Subcutaneous abdominal adipose tissue (tissue), 5 donors: ENCODE results near the gene SPOP.
"Not testable (repeated sequence)": the region's sequence is repeated elsewhere in the genome, so short reads cannot be mapped to it uniquely, and the experiment has no call there.

Source experiments
- H3K27ac ChIP-seq: one replicate; pipeline ENCODE4 v1.7.0; 2013; ENCODE audit warnings: low read depth, mild to moderate bottlenecking, inconsistent platforms, low read length, moderate library complexity
- H3K27me3 ChIP-seq, 5 donors: one replicate each; pipeline ENCODE4 v1.7.0; 2013; ENCODE audit warnings: low read length in 5 of 5, inconsistent platforms in 1 of 5; ENCODE audit not compliant: control insufficient read depth in 5 of 5, insufficient read depth in 4 of 5
- H3K36me3 ChIP-seq, 5 donors: one replicate each; pipeline ENCODE4 v1.7.0; 2013; ENCODE audit warnings: low read length in 5 of 5; ENCODE audit not compliant: control insufficient read depth in 5 of 5, insufficient read depth in 5 of 5
- H3K4me1 ChIP-seq, 5 donors: one replicate each; pipeline ENCODE4 v1.7.0; 2013; ENCODE audit warnings: low read length in 5 of 5, mild to moderate bottlenecking in 3 of 5, moderate library complexity in 1 of 5; ENCODE audit not compliant: control insufficient read depth in 5 of 5, insufficient read depth in 5 of 5
- H3K4me3 ChIP-seq, 5 donors: one replicate each; pipeline ENCODE4 v1.7.0; 2013; ENCODE audit warnings: low read length in 5 of 5, low read depth in 1 of 5
- H3K9ac ChIP-seq, 5 donors: one replicate each; pipeline ENCODE4 v1.7.0; 2013; ENCODE audit warnings: low read length in 5 of 5, mild to moderate bottlenecking in 4 of 5, moderate library complexity in 3 of 5
- H3K9me3 ChIP-seq, 5 donors: one replicate each; pipeline ENCODE4 v1.7.0; 2013; ENCODE audit warnings: low read length in 5 of 5; ENCODE audit not compliant: control insufficient read depth in 5 of 5
- donor health status: healthy.
- donor health status: healthy.
- donor health status: healthy.
- donor health status: healthy.
- donor health status: healthy.

SPOP gene

DNA sequence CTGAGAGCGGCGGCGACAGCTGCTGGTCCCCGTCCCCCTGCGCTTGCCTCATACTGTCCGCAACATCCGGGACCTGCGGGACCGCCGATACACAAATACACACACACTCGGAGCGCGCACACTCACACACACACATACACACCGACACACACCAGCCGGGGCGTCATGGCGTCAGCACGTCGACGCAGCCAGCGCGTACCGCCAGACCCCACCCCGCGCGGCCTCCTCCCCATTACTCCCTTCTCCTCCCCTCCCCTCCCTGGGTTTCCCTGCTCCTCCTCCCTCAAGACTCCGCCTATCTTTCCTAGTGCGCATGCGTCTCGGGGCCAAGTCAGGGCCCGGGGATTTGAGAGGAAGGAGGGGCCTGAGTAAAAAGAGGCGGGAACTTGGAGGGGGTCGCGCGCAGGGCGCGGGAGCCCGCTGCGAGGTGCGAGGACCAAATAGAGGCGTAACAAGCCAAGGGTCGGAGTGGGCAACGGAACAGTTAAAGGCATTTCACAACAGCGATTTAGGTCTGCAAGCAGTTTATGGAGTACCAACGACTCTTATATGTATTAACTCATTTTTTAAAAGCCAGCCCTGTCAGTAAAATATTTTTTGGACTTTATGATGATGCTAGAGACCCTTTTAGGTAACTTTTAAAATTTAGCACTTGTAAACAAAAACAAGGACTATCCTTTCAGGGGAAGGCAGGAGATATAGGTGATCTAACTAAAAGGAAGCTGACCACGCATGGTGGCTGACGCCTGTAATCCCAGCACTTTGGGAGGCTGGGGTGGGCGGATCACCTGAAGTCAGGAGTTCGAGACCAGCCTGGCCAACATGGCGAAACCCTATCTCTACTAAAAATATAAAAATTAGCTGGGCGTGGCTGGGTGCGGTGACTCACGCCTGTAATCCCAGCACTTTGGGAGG, at the start of gene SPOP:
Gene SPOP, minus strand, starts transcription at position 165 of the 915 bp plus-strand sequence. CDS start 55,287 bp downstream, outside the sequence.
- H3K27ac ChIP-seq = peak within 1 kb of the TSS; percentile 96
- H3K4me1 ChIP-seq = peaks cover 6 to 39% (median 34%) of the 10 kb centered on the region in 5 donors
- peak within 1 kb of the TSS; percentile 69 to 94 (median 83) for H3K9ac ChIP-seq
- H3K9me3 ChIP-seq = no peaks in the 10 kb centered on the region
- H3K36me3 ChIP-seq = peaks cover 0 to 6% (median 3%) of the 10 kb centered on the region in 5 donors
- no peaks in the 10 kb centered on the region for H3K27me3 ChIP-seq
- peak within 1 kb of the TSS; percentile 58 to 89 (median 77) for H3K4me3 ChIP-seq

- H3K9ac ChIP-seq = no peak overlapping the region
- no peaks in the 10 kb centered on the region for H3K27me3 ChIP-seq
- peaks cover 17 to 63% (median 51%) of the 10 kb centered on the region in 5 donors for H3K4me1 ChIP-seq
- H3K4me3 ChIP-seq = no peak overlapping the region
- H3K27ac ChIP-seq = no peak overlapping the region
- H3K9me3 ChIP-seq = no peaks in the 10 kb centered on the region
- H3K36me3 ChIP-seq = peaks cover 0 to 3% (median 0%) of the 10 kb centered on the region in 5 donors
Measured at GRCh38 chr17:49727380-49727779, 49.5 kb upstream of the SPOP start.

- H3K27ac ChIP-seq = no peak overlapping the region
Measured at GRCh38 chr17:49725452-49726130, 47.7 kb upstream of the SPOP start.

DNA sequence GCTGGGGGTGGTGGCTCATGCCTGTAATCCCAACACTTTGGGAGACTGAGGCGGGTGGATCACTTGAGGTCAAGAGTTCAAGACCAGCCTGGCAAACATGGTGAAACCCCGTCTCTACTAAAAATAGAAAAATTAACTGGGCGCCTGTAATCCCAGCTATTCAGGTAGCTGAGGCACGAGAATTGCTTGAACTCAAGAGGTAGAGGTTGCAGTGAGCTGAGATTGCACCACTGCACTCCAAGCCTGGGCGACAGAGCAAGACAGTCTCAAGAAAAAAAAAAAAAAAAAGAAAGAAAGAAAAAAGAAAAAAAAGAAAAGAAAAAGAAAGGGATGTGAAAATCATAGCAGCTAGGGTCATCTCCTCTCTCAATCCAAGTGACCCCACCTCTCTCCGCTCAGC, 46.7 kb upstream of the SPOP start:
- Histone ChIP-seq H3K4me1 (peaks cover 8 to 40% (median 28%) of the 10 kb centered on the region in 5 donors), H3K36me3 (peaks cover 4 to 19% (median 8%) of the 10 kb centered on the region in 5 donors)
- H3K9me3 ChIP-seq, H3K27me3 ChIP-seq, H3K27ac ChIP-seq, H3K9ac ChIP-seq, H3K4me3 ChIP-seq: not testable (repeated sequence)

More at GRCh38 chr17:49725452-49726130, 47.7 kb upstream of the SPOP start:
- H3K4me1 ChIP-seq = peaks cover 14 to 50% (median 39%) of the 10 kb centered on the region in 5 donors
- H3K9me3 ChIP-seq = no peaks in the 10 kb centered on the region
- no peaks in the 10 kb centered on the region for H3K27me3 ChIP-seq
- no peak overlapping the region for H3K9ac ChIP-seq
- H3K36me3 ChIP-seq = peaks cover 0 to 9% (median 4%) of the 10 kb centered on the region in 5 donors
- no peak overlapping the region for H3K4me3 ChIP-seq

GRCh38 chr17:49723423-49723822, 45.5 kb upstream of the SPOP start:
- Histone ChIP-seq H3K27ac (peak overlapping the region; percentile 23), H3K36me3 (peaks cover 4 to 24% (median 14%) of the 10 kb centered on the region in 5 donors), H3K9ac (no peak overlapping the region), H3K9me3 (no peaks in the 10 kb centered on the region), H3K27me3 (no peaks in the 10 kb centered on the region), H3K4me1 (peaks cover 6 to 33% (median 17%) of the 10 kb centered on the region in 5 donors), H3K4me3 (peak overlapping the region in 1 of 5 donors; percentile 17)

- Histone ChIP-seq H3K4me1 (peaks cover 6 to 24% (median 20%) of the 10 kb centered on the region in 5 donors), H3K9me3 (no peaks in the 10 kb centered on the region), H3K9ac (no peak overlapping the region), H3K36me3 (peaks cover 4 to 33% (median 24%) of the 10 kb centered on the region in 5 donors), H3K27me3 (no peaks in the 10 kb centered on the region), H3K4me3 (no peak overlapping the region), H3K27ac (no peak overlapping the region)
Measured at GRCh38 chr17:49722066-49722465, 44.2 kb upstream of the SPOP start.

DNA sequence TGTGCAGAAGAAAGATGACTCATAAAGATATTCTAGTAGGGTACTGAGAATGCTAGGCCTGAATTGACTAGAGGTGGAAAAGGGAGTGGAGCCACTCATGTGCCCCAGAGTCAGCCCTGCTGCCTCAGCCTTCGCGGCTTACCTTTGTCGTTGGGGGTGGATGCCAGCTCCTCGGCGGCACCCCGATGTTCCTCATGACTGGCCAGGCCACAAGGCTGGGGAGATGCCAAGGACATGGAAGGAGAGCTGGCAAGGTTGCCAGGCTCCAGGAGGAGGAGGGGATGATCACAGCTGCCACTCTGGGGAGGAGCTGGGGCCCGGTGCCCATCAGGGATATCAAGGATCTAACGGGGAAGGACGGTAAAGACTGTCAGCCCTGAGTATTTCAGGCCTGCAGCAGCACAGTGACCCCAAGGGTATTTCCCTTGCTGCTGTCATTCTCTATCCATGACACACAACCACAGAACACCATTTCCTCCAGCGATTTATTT, 39.5 kb upstream of the SPOP start:
- no peak overlapping the region for H3K4me3 ChIP-seq
- H3K36me3 ChIP-seq = peaks cover 4 to 63% (median 48%) of the 10 kb centered on the region in 5 donors
- H3K4me1 ChIP-seq = peaks cover 0 to 5% (median 4%) of the 10 kb centered on the region in 5 donors
- no peaks in the 10 kb centered on the region for H3K9me3 ChIP-seq
- no peak overlapping the region for H3K27ac ChIP-seq
- H3K9ac ChIP-seq = no peak overlapping the region
- no peaks in the 10 kb centered on the region for H3K27me3 ChIP-seq

DNA sequence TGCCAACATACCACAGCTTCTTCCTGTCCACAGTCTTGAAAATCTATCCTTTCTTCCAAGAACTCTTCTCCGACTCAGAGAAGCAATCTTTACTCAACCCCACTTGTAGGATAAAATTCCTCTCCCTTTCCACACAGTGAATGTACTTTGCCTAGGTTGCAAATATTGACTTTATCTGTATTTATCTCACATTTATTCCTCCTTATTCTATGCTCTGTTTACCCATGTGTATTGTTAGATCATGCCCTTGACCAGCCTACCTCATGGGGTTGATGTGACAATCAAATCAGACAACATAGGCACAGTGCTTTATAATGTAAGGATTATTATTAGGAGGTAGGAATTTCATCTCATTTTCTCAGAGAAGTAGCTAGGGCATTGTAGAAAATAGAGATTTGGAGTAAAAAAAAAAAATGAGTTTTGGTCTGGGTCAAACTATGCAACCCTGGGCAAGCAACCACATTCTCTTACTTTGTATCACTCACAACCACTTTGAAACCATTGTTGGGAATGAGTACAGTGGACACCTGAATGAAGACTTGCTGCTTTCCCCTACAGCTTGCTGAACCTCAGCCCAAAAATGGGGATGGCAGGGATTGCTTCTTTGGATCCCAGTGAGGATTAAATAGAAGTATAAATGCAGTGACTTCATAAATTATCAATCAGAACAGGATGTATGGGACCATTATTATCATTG, 38.9 kb upstream of the SPOP start:
- H3K4me1 ChIP-seq = peaks cover 0 to 2% (median 0%) of the 10 kb centered on the region in 5 donors
- H3K4me3 ChIP-seq = no peak overlapping the region
- H3K27ac ChIP-seq = no peak overlapping the region
- peaks cover 4 to 62% (median 48%) of the 10 kb centered on the region in 5 donors for H3K36me3 ChIP-seq
- no peaks in the 10 kb centered on the region for H3K27me3 ChIP-seq
- H3K9me3 ChIP-seq = no peaks in the 10 kb centered on the region
- H3K9ac ChIP-seq = no peak overlapping the region

DNA sequence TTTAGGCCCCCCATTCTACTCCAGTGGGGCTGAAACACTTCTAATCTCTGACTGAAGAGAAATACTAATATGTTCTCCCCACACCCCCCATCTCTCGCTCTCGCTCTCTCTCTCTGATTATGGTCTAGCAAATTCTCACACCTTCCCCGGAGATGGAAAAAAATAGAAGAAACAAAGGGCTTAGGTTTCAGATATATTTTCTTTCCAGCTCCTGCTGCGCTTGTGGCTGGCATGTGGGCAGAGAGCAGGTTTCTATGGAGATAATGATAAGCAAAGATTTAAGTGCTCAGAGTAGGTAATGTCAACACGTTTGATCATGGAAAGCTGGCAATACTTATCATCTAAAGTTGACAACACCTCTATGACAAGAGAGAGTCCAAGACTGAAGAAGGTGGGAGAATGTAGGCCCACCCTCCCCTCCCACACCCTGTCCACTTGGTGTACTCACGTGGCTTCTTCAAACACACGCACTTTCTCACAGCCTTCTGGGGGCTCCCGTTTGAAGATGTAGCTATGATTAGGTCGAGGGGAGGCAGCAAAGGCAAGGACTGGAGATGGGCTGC, 37.9 kb upstream of the SPOP start:
- H3K27ac ChIP-seq = no peak overlapping the region
- H3K27me3 ChIP-seq = no peaks in the 10 kb centered on the region
- H3K4me3 ChIP-seq = no peak overlapping the region
- H3K9me3 ChIP-seq = no peaks in the 10 kb centered on the region
- H3K36me3 ChIP-seq = peaks cover 0 to 66% (median 48%) of the 10 kb centered on the region in 5 donors
- peak overlapping the region in 1 of 5 donors; percentile 48 for H3K9ac ChIP-seq
- H3K4me1 ChIP-seq = peaks cover 0 to 2% (median 0%) of the 10 kb centered on the region in 5 donors
